Activated T-cell treated with anti-CD3 and anti-CD28 coated beads for 4 hours (primary cell): ENCODE measurements around the gene RXFP2.

Experiments
- DNase-seq: peaks from one replicate; pipeline ENCODE4 v3.0.0-alpha.2; 2020

RXFP2 gene

GRCh38 chr13:31769575-31769974, 30.2 kb downstream of the RXFP2 start:
- no peak for DNase-seq

DNA sequence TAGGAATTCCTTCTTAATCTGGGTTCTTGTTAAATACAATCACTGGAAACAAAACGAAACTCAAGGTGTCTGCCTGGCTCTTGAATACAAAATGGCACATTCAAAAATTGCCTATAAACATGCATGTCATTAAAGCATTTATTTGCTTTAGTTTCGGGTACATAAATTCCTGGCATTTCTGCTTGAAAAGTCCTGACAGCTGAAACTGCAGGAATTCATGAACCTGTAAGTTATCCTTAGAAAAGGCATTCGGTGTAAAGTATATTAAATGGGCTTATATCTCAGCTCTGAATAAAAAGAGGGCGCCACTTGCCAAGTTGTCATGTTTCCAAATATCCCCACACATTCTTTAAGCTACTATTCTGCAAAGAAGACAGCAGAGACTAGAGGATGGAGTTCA, 32.9 kb downstream of the RXFP2 start:
- DNase-seq: no peak

GRCh38 chr13:31773538-31773937, 34.2 kb downstream of the RXFP2 start:
- no peak for DNase-seq

- DNase-seq: no peak
These were observed 34.9 kb downstream of the RXFP2 start for GRCh38 chr13:31774186-31774750.

DNA sequence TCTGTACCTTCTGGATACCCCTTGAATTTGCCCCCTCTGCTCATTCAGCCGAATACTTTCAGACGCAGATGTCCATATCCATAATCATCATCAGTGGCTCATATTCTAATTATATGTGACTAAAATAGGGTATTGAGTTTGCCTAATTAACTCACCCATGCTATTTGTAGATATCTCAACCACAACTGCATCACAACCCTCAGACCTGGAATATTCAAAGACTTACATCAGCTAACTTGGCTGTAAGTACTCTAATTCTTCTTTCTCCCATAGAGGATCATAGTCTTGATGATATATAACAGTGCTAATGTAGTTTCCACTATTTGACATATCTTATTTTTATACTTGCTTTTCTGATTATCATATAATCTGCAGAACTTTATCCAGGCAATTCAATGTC, 35.8 kb downstream of the RXFP2 start:
- DNase-seq: no peak

GRCh38 chr13:31775686-31776085, 36.4 kb downstream of the RXFP2 start:
- no peak for DNase-seq

DNA sequence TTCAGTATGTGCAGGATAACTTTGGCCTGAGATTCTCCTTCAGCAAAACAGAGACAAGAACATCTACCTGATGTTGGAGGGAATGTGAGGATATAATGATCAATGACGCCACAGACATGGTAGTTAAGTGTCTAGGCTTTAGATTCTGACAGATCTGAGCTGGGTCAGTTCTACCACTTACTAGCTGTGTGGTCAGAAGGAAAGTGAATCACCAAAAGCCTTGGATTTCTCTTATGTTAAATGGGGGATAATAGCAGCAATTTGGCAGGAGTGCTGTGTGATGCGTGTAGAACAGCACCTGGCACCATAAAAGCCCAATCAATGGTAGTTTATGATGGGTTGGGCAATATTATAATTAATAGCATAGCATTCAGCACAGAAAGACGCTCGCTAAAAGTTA, 41.7 kb downstream of the RXFP2 start:
- DNase-seq: no peak

DNA sequence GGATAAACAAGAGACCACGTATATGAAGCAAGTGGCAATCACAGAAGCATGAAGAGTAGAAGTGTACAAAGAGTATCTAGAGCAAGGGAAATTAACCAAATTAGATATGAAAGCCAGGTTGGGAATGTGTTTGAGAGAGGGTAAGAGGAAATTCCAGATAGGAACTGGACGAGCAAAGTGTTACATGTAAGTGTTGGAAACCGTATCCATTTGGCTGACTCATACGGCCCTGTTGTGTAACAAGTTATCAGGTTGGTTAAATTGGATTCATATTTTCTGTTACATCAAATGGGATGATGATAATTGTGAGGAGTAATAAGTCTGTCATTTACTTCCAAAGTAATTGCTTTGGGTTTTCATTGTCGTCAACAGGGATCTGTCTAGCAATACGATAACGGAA, 46.7 kb downstream of the RXFP2 start:
- DNase-seq: no peak

DNA sequence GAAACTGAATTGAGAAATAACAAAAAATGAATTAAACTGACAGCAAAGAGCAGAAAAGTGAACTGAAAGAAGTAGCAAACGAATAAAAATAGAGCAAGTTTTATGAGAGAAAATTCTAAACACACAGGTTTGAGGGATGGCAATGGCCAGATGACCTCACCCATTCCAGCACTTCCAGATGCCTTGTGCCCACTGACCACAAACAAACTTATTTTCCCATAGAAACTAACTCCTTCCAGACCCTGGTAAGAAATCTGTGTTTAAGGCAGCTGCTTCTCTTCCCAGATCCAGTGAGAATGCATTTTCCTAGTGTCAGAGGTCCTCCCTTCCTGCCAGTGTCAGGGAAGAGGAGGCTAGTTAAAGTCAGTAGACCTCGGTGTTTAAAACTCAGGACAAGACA, 51.7 kb downstream of the RXFP2 start:
- no peak for DNase-seq

DNA sequence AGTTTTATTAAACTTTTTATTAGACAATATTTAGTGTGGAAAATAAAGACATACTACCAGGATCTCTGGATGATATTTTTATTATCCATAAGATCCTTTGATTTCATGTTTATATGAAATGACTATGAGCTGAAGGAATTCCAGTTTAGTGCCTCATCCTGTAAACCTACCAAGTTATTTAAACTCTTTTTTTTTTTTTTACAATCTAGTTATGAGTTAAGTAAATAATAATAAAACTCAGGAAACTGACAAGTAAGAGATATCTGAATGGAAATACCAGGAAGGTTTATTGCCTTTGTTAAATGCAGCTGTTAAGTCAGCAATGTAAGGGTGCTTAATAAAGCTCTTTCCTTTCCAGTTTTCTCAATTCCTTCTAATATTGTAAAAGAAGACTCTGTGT, 53.9 kb downstream of the RXFP2 start:
- DNase-seq: no peak

GRCh38 chr13:31794452-31794851, 55.1 kb downstream of the RXFP2 start:
- DNase-seq: no peak

DNA sequence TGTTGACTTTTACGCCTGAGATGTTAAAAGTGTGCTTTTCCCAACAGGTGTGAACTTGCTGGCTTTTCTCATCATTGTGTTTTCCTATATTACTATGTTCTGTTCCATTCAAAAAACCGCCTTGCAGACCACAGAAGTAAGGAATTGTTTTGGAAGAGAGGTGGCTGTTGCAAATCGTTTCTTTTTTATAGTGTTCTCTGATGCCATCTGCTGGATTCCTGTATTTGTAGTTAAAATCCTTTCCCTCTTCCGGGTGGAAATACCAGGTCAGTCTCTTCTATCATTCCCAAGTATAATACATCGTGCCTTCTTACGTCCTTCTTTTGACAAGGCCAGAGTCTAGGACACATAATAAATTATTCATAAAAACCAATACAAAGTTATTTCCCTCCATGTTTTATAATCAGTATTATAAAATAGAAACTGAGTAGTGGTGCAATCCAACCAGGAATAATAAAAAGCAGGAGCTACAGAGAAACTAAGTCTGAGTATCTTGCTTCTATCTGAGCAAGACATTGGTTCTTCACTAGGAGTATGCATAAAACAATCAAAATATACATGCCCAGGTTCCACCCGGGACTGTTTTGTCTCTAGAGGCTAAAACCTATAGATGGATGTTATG, 57.9 kb downstream of the RXFP2 start:
- DNase-seq: no peak

DNA sequence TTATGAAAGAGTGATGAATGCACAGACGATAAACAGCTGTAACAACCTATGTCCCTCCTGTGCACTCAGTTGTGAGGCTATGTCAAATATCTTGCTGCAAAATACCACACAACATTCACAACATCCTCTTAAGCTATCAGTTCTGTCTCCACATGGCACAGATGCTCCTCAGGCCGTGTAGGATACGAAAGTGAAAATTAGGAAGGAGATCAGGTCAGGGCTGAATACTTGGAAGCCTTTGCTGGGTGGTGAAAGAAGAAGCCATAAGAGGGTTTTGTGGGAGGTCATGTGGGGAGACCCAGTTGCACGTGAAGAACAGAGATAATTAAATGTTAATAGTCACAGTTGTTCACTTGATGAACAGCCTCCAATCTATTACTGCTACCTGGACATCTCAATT, 58.9 kb downstream of the RXFP2 start:
- DNase-seq: no peak

- no peak for DNase-seq
These were observed 61.8 kb downstream of the RXFP2 start for GRCh38 chr13:31801088-31801487.

DNA sequence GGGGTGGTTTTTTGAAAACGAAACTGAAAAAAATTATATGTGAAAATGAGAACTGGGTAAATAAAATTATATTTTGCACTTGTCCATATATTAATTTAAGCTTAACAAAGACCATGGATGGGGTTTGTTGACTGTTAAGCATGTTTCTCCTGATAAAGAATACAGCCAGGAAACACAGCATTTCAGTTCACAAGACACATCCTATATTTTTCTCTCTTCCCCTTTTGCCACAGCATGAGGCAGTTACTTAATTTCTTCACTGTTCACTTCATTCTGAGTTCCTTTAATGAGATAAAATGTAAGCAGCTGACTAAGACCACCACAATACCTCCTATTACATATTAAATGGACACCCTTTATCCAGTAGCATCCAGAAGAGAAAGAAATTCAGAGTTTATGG, 64.0 kb downstream of the RXFP2 start:
- DNase-seq: no peak

- no peak for DNase-seq
These were observed 66.5 kb downstream of the RXFP2 start for GRCh38 chr13:31805841-31806240.

DNA sequence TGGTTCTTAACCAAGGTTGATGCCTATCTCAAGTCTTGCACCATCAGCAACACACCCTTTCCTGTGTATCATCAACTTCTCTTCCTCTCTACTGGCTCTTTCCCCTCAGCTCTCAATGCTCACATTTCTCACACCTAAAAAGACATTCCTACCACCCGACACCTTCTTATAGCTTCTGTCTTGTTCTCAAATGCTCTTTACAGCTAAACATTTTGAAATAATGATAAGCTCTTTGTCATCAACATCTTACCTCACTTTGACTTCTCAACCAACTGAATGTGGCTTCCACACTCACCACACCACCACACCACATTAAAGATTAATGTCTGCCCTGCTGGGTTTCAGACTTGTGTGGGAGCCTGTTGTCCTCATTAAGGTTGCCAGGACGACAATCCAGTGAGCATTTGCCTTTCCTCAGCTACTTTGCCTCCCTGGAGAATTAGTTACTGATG, 67.8 kb downstream of the RXFP2 start:
- DNase-seq: no peak

DNA sequence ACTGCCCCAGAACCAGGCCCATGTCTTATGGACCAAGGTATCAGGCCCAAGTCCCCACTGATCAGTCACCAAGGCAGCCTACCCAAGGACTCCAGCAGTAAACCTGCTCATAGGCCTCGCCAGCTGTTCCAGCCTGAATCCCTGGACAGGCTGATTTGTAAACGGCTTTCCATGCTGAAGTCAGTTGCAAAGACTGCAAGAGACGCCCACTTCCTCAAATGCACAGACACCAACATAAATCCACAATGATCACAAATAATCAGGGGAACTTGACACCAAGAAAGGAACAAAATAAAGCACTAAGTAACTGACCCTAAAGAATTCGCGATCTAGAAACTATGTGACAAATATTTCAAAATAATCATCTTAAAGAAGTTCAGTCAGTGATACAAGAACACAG, 75.2 kb downstream of the RXFP2 start:
- no peak for DNase-seq

GRCh38 chr13:31815361-31816144, 76.2 kb downstream of the RXFP2 start:
- DNase-seq: no peak

DNA sequence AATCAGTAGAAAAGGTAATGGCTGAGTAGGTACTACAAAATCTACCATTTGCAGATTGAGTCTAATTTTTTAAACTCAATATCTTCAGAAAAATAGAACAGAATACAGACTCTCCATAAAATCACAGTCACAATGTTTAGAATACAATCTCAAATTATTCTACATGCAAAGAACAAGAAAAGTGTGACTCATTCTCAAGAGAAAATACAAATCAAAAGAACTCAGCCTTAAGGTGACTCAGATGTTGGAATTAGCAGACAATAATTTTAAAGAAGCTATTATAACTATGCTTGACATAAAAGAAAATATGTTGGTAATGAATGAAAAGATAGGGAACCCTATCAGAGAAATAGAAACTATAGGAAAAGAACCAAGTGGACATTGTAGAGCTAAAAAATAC, 78.9 kb downstream of the RXFP2 start:
- DNase-seq: no peak

DNA sequence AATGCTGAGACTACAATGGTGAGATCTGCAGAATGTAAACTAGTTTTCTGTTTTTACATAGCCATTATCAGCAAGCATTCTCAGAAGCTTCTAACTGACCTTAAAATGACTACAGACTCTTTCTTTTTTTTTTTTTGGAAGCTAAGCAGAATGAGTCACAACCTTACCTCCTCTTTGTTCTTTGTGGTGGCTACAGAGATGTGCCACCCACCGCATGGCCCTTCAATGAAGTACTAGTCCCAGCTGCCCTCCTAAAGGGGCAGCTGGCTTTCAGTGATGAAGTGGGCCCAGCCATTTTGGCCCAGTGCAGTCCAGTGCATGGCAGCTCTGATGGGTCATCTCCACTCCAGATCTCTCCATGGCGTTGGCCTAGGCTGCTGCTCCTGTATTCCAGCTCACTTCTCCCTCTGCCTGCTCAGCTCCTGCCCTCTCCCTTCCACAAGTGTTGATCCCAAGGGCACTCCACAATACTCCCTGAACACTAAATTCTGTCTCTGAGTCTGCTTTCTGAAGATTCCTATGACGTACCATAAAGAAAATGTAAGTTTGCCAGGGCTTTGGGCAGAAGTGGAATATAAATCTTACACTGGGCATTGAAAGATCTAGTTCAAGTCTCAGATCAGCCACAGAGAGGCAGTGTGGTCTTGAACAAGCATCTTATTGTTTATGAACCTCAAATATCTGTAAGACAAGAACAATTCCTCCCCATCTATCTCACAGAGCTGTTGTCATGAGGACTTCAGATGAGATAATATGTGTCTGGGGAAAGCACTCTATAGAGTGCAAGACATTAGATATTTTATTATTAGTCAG, 85.6 kb downstream of the RXFP2 start:
- DNase-seq: no peak

DNA sequence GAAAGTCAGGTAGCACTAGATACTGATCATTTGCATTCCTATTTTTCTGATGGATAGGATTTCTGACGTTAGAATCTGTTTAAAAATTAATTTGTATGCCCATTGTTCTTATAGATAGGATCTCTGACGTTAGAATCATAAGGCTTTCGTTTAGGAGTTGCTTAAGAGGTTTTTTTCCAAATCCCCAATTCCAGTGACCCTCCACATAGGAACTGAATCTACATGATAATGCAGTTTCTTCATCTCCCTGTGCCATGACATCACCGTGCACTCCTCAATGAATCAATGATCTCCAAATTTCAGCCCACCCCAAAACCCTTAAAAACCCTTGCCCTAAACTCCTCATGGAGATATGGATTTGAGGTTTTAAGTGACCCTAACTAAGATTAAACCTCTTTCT, 87.2 kb downstream of the RXFP2 start:
- no peak for DNase-seq

GRCh38 chr13:31827707-31828106, 88.4 kb downstream of the RXFP2 start:
- no peak for DNase-seq

GRCh38 chr13:31835932-31836331, 96.6 kb downstream of the RXFP2 start:
- DNase-seq: no peak
